GM10266 (cell line): ENCODE measurements around the gene VSIR.

Experiments
- DNase-seq: peaks from one replicate; pipeline ENCODE4 v3.0.0; 2012; ENCODE audit errors: extremely low spot score
- TF ChIP-seq, protein P1 (sequence below): IDR thresholded peaks from 2 replicates; pipeline ENCODE4 v1.5.1; 2012; ENCODE audit warnings: mild to moderate bottlenecking, low read depth; ENCODE audit not compliant: control insufficient read depth, insufficient read depth; ENCODE audit errors: missing control alignments

The VSIR gene

DNA sequence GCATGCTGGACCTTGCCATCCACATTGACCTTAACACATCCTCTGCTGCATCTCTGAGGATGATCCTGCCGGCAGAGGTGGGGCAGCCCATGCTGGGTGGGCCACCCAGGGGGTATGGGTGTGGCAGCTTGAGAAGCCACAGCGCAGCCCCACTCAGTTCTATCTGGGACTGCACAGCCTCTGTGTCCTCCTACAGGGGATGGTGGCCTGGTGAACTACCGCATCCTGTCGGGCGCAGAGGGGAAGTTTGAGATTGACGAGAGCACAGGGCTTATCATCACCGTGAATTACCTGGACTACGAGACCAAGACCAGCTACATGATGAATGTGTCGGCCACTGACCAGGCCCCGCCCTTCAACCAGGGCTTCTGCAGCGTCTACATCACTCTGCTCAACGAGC, 41.5 kb downstream of the VSIR start:
- DNase-seq, result no peak
- TF ChIP-seq, protein P1, sequence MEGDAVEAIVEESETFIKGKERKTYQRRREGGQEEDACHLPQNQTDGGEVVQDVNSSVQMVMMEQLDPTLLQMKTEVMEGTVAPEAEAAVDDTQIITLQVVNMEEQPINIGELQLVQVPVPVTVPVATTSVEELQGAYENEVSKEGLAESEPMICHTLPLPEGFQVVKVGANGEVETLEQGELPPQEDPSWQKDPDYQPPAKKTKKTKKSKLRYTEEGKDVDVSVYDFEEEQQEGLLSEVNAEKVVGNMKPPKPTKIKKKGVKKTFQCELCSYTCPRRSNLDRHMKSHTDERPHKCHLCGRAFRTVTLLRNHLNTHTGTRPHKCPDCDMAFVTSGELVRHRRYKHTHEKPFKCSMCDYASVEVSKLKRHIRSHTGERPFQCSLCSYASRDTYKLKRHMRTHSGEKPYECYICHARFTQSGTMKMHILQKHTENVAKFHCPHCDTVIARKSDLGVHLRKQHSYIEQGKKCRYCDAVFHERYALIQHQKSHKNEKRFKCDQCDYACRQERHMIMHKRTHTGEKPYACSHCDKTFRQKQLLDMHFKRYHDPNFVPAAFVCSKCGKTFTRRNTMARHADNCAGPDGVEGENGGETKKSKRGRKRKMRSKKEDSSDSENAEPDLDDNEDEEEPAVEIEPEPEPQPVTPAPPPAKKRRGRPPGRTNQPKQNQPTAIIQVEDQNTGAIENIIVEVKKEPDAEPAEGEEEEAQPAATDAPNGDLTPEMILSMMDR, result no peak

DNA sequence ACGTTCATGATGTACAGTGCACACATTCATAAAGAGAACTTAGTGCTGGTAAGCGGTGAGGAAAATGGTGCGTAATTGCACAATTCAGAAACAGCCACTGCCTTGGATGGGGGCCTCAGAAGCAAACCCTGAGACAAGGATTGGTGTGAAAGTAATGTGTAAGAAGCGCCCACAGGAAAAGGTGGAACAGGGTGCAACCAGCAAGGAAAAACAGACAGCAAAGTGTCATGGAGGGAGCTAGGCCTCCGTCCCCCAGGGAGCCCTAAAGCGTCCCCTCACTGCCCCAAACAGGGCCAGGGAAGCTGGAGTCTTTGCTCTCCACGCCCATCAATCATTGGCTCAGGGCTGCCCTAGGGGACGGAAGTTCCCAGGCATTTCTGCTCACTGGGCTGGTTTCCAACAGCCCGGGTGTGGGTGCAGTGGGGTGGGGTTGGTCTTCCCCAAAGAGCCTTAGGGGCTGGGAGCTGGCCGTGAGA, 44.1 kb downstream of the VSIR start:
- no peak for DNase-seq
- TF ChIP-seq, protein P1, result no peak

DNA sequence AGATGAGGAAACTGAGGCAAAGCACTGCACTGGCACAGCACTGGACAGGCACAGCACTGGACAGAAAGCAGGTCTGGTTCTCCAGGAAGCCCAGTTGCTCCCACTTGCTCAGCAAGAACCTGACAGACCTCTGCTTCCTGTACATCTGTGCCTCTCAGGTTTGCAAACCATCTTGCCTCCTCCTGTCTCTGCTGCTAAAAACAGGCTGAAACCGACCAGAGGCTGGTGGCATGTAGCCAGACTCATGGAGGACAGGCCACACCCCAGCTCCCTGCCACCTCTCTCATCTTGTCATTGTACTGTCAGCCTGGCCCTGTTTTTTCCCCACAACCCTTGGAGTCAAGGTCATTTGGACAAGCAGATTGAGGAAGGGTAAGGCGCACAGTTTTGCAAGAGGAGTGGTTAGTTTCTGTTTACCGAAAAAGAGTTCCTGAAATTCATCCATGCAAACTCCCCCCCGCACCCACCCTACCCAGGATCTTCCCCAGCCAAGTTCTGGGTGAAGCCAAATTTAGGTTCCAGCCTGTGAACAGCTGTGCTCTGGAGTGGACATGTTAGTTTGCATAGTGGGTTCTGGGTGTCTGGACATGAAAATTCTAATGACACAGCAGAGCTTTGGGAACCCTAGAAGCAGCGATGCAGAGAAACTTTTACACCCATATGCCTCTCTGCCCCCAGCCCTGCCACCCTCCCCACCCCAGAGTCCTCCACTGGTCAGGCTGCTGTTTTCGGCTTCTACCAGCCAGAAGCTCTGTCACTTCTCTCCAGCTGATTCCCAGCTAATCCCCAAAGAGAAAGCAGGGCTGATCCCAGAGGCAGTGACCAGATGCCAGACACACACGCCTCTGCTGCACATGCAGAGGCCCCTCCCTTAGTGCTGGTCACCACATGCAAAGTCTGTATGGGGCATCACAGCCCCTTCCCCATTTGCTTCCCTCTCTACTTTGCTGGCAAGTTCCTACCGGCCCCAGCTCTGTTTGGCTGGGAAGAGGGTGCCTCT, 45.3 kb downstream of the VSIR start:
- peak; percentile 77 for DNase-seq
- TF ChIP-seq, protein P1, result no peak

DNA sequence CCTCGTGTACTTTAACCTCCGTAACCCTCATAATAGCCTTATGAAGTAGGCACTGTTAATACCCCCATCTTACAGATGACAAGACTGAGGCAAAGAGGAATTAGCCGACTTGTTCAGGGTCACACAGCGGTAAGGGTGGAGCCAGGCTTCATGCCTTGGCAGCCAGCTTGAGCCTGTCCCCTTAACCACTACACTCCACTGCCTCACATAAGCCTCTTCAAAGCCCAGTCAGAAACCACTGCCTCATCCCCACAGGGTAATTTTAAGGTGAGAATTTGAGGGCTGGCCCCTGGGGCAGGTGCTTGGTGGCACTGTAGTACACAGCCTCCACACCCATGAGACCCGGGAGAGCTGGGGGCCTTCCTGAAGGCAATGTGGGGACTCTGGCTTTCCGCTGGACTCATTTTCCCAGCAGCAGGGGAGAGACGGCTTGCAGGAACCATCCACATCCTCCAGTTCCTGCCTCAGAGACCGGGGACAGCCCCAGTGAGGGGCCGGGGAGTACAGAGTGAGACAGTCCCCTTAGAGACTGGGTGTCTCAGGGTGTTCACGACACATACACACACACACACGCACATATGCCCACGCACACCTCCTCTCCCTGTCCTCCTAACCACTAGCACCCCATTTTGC, 46.1 kb downstream of the VSIR start:
- TF ChIP-seq, protein P1, result no peak

DNA sequence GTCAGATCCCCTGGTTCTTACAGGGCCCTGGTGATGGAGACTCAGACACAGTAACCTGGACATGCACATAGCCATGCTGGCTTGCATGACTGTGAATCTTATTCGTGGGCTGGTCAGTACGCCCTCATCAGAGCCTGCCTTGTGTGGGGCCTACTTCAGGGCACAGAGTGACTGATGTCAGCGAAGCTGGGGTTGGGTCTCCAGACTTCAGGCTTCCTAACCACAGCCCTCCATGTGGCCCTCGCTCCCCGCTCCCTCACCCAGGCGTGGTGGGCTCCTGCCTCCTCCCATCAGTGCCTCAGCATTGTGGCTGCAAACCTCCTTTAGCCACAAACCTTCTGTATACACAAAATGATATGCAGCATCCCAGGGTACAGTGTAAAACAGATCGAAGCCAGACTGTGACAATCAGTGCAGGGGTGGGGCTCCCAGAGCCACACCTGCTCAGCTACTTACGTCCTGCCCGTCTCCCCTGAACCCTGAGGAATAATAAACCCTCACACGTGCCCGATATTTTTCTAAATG, 46.7 kb downstream of the VSIR start:
- no peak for DNase-seq
- TF ChIP-seq, protein P1, result no peak

More for the DNA sequence above, 46.1 kb downstream of the VSIR start:
- DNase-seq, result peak; percentile 73

DNA sequence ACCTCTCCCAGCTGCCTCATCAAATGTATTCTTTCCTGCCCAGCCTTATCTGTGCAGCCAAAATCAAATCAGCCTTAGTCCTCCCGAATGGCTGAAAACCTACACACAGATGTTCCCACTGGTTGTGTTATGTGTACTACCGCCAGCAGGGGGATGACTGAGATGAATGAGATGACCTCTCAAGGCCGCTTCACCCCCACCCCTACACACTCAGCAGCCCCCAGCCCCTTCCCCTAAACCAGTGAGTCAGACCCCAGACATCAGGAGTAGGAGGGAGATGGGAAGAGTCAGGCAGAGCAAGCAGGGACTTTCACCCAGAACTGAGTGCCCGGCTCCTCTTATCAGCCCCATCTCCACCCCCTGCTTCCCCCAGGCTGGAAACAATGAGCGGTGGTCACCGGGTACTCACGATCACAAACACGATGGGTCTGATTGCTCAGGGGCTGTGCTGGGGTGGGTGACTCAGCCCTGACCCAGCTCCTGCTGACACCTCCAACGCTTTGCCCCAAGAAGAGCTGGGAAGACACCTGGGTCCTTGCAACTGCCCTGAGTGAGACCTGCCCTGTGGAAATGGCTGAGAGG, 47.2 kb downstream of the VSIR start:
- DNase-seq, result peak; percentile 55
- TF ChIP-seq, protein P1, result peak; percentile 31
